Loucy (cell line): ENCODE measurements around the gene FOXP1.

Experiments used
- H2AFZ ChIP-seq: fragments of 200-600 bp; sonication (generic); 2 replicates; pipeline ENCODE4 v1.6.0; 2016; ENCODE audit warnings: antibody characterized with exemption, mild to moderate bottlenecking, low read length, moderate library complexity
- H3F3A ChIP-seq: fragments of 200-600 bp; 2 replicates; pipeline ENCODE4 v1.6.0; 2016; ENCODE audit warnings: antibody characterized with exemption, low read depth, mild to moderate bottlenecking
- H3K27me3 ChIP-seq: fragments of 200-600 bp; sonication (generic); 2 replicates; pipeline ENCODE4 v1.6.1; 2014; ENCODE audit warnings: low read length, mild to moderate bottlenecking; ENCODE audit not compliant: insufficient read depth, poor library complexity, severe bottlenecking
- H3K36me3 ChIP-seq: fragments of 200-600 bp; sonication (generic); 2 replicates; pipeline ENCODE4 v1.6.1; 2016; ENCODE audit warnings: low read length; ENCODE audit not compliant: insufficient read depth
- H3K4me1 ChIP-seq: fragments of 200-600 bp; sonication (generic); 2 replicates; pipeline ENCODE4 v1.5.1; 2014; ENCODE audit warnings: low read length, mild to moderate bottlenecking; ENCODE audit not compliant: insufficient read depth, poor library complexity, severe bottlenecking
- H3K4me2 ChIP-seq: fragments of 200-600 bp; sonication (generic); 2 replicates; pipeline ENCODE4 v1.6.0; 2014; ENCODE audit warnings: antibody characterized with exemption, low read length, low read depth, mild to moderate bottlenecking; ENCODE audit not compliant: poor library complexity, severe bottlenecking
- H3K4me3 ChIP-seq: fragments of 200-600 bp; sonication (generic); 2 replicates; pipeline ENCODE4 v1.5.1; 2014; ENCODE audit warnings: low read length, mild to moderate bottlenecking, mixed read lengths; ENCODE audit not compliant: poor library complexity, severe bottlenecking
- H3K79me2 ChIP-seq: fragments of 200-600 bp; sonication (generic); 2 replicates; pipeline ENCODE4 v1.6.1; 2014; ENCODE audit warnings: low read length; ENCODE audit not compliant: insufficient read depth
- H3K9ac ChIP-seq: fragments of 200-600 bp; sonication (generic); 2 replicates; pipeline ENCODE4 v1.6.0; 2014; ENCODE audit warnings: mild to moderate bottlenecking, low read depth, low read length, moderate library complexity; ENCODE audit not compliant: poor library complexity, severe bottlenecking
- H3K9me2 ChIP-seq: fragments of 200-600 bp; sonication (generic); replicated peaks from 2 replicates; pipeline ENCODE4 v1.6.1; 2016; ENCODE audit warnings: low read depth, low read length, mixed read lengths
- H3K9me3 ChIP-seq: fragments of 200-600 bp; sonication (generic); 2 replicates; pipeline ENCODE4 v1.6.1; 2014; ENCODE audit warnings: mild to moderate bottlenecking, antibody characterized with exemption, low read length, low read depth; ENCODE audit not compliant: insufficient read depth
- H4K20me1 ChIP-seq: fragments of 200-600 bp; sonication (generic); 2 replicates; pipeline ENCODE4 v1.6.0; 2014; ENCODE audit warnings: antibody characterized with exemption, low read length, mild to moderate bottlenecking; ENCODE audit not compliant: insufficient read depth, poor library complexity, severe bottlenecking
- CTCF ChIP-seq: fragments of 200-600 bp; sonication (generic); conservative IDR thresholded peaks from 2 replicates; pipeline ENCODE4 v1.5.1; 2014; ENCODE audit warnings: mild to moderate bottlenecking, antibody characterized with exemption, low read length
- EZH2phosphoT487 ChIP-seq: fragments of 200-600 bp; IDR thresholded peaks from 2 replicates; pipeline ENCODE4 v1.6.1; 2018; ENCODE audit warnings: antibody characterized with exemption, mild to moderate bottlenecking, moderate library complexity, borderline replicate concordance

The FOXP1 gene

GRCh38 chr3:71197841-71198565 is 385.5 kb downstream of the FOXP1 start:
- no peak overlapping the region for H3K4me3 ChIP-seq
- peaks cover 11% of the 10 kb centered on the region for H3K4me1 ChIP-seq
- TF ChIP-seq CTCF (no peak), EZH2phosphoT487 (no peak)
- no peak overlapping the region for H3K9ac ChIP-seq
- H3K4me2 ChIP-seq, result no peak overlapping the region
- H3K79me2 ChIP-seq, result peaks cover 11% of the 10 kb centered on the region; the same call in 1 of the 2 replicates
- no peaks in the 10 kb centered on the region for H3K27me3 ChIP-seq
- H3K36me3 ChIP-seq, result peaks cover 23% of the 10 kb centered on the region; the same call in 1 of the 2 replicates
- H3K9me2 ChIP-seq, result no peaks in the 10 kb centered on the region
- H4K20me1 ChIP-seq, result no peaks in the 10 kb centered on the region
- no peaks in the 10 kb centered on the region for H3K9me3 ChIP-seq
- no peak overlapping the region for H2AFZ ChIP-seq
- H3F3A ChIP-seq, result no peaks in the 10 kb centered on the region

- Histone ChIP-seq H3K79me2 (peaks cover 5% of the 10 kb centered on the region; the same call in 1 of the 2 replicates), H2AFZ (no peak overlapping the region), H3K9me2 (no peaks in the 10 kb centered on the region), H3K27me3 (no peaks in the 10 kb centered on the region), H3K4me2 (no peak overlapping the region), H3K4me1 (peaks cover 10% of the 10 kb centered on the region), H3F3A (no peaks in the 10 kb centered on the region), H4K20me1 (no peaks in the 10 kb centered on the region), H3K36me3 (peaks cover 23% of the 10 kb centered on the region; the same call in 1 of the 2 replicates), H3K9me3 (no peaks in the 10 kb centered on the region), H3K4me3 (no peak overlapping the region), H3K9ac (no peak overlapping the region)
- TF ChIP-seq EZH2phosphoT487 (no peak), CTCF (no peak)
Observed at GRCh38 chr3:71195492-71195891, 388.0 kb downstream of the FOXP1 start.

- Histone ChIP-seq H3F3A (no peaks in the 10 kb centered on the region), H3K4me2 (no peak overlapping the region), H4K20me1 (no peaks in the 10 kb centered on the region), H3K9me2 (no peaks in the 10 kb centered on the region), H3K36me3 (peaks cover 23% of the 10 kb centered on the region; the same call in 1 of the 2 replicates), H3K9me3 (no peaks in the 10 kb centered on the region), H3K4me1 (peaks cover 10% of the 10 kb centered on the region), H3K9ac (no peak overlapping the region), H3K79me2 (no peaks in the 10 kb centered on the region), H3K4me3 (no peak overlapping the region), H2AFZ (no peak overlapping the region), H3K27me3 (no peaks in the 10 kb centered on the region)
- TF ChIP-seq CTCF (no peak), EZH2phosphoT487 (no peak)
Observed at GRCh38 chr3:71194785-71195184, 388.7 kb downstream of the FOXP1 start.
